ENCODE measurements around the gene LYST.

The LYST gene

GRCh38 chr1:235838021-235838420 lies 28.7 kb downstream of the LYST start:
- Histone ChIP-seq H3K4me1 (ENCODE audit: insufficient read depth, low read length, poor library complexity, severe bottlenecking) (no peaks in the 10 kb centered on the region), H3K9me2 (replicated peaks; ENCODE audit: low read depth, low read length) (no peaks in the 10 kb centered on the region), H3F3A (ENCODE audit: low read depth) (no peaks in the 10 kb centered on the region), H3K4me3 (ENCODE audit: low read length, poor library complexity, severe bottlenecking) (no peak overlapping the region), H2AFZ (ENCODE audit: low read length) (no peak overlapping the region), H3K79me2 (ENCODE audit: insufficient read depth, low read length) (no peaks in the 10 kb centered on the region), H3K9ac (ENCODE audit: low read depth, low read length, poor library complexity, severe bottlenecking) (no peak overlapping the region), H4K20me1 (ENCODE audit: insufficient read depth, low read length, poor library complexity, severe bottlenecking) (no peaks in the 10 kb centered on the region), H3K9me3 (ENCODE audit: insufficient read depth, low read depth, low read length) (no peaks in the 10 kb centered on the region), H3K27me3 (ENCODE audit: insufficient read depth, low read length, poor library complexity, severe bottlenecking) (no peaks in the 10 kb centered on the region), H3K4me2 (ENCODE audit: low read depth, low read length, poor library complexity, severe bottlenecking) (no peak overlapping the region), H3K36me3 (ENCODE audit: insufficient read depth, low read length) (no peaks in the 10 kb centered on the region)
- no peak for TF ChIP-seq CTCF (conservative IDR thresholded peaks at IDR 0.05; ENCODE audit: low read length)
- TF ChIP-seq EZH2phosphoT487 (IDR thresholded peaks at IDR 0.05; ENCODE audit: borderline replicate concordance) = no peak

GRCh38 chr1:235835226-235835625 lies 31.5 kb downstream of the LYST start:
- TF ChIP-seq CTCF (conservative IDR thresholded peaks at IDR 0.05; ENCODE audit: low read length) = no peak
- no peak for TF ChIP-seq EZH2phosphoT487 (IDR thresholded peaks at IDR 0.05; ENCODE audit: borderline replicate concordance)
- no peaks in the 10 kb centered on the region for H3K36me3 ChIP-seq (ENCODE audit: insufficient read depth, low read length)
- no peak overlapping the region for H3K9ac ChIP-seq (ENCODE audit: low read depth, low read length, poor library complexity, severe bottlenecking)
- H4K20me1 ChIP-seq (ENCODE audit: insufficient read depth, low read length, poor library complexity, severe bottlenecking) = no peaks in the 10 kb centered on the region
- no peaks in the 10 kb centered on the region for H3K9me3 ChIP-seq (ENCODE audit: insufficient read depth, low read depth, low read length)
- no peak overlapping the region for H2AFZ ChIP-seq (ENCODE audit: low read length)
- no peaks in the 10 kb centered on the region for H3K9me2 ChIP-seq (replicated peaks; ENCODE audit: low read depth, low read length)
- no peak overlapping the region for H3K4me3 ChIP-seq (ENCODE audit: low read length, poor library complexity, severe bottlenecking)
- H3K27me3 ChIP-seq (ENCODE audit: insufficient read depth, low read length, poor library complexity, severe bottlenecking) = no peaks in the 10 kb centered on the region
- no peak overlapping the region for H3K4me2 ChIP-seq (ENCODE audit: low read depth, low read length, poor library complexity, severe bottlenecking)
- H3F3A ChIP-seq (ENCODE audit: low read depth) = no peaks in the 10 kb centered on the region
- no peaks in the 10 kb centered on the region for H3K79me2 ChIP-seq (ENCODE audit: insufficient read depth, low read length)
- no peaks in the 10 kb centered on the region for H3K4me1 ChIP-seq (ENCODE audit: insufficient read depth, low read length, poor library complexity, severe bottlenecking)

- Histone ChIP-seq H4K20me1 (ENCODE audit: insufficient read depth, low read length, poor library complexity, severe bottlenecking) (no peaks in the 10 kb centered on the region), H3K4me2 (ENCODE audit: low read depth, low read length, poor library complexity, severe bottlenecking) (no peak overlapping the region), H3K4me3 (ENCODE audit: low read length, poor library complexity, severe bottlenecking) (no peak overlapping the region), H3K27me3 (ENCODE audit: insufficient read depth, low read length, poor library complexity, severe bottlenecking) (no peaks in the 10 kb centered on the region), H3K9ac (ENCODE audit: low read depth, low read length, poor library complexity, severe bottlenecking) (no peak overlapping the region), H3K9me2 (replicated peaks; ENCODE audit: low read depth, low read length) (no peaks in the 10 kb centered on the region), H2AFZ (ENCODE audit: low read length) (no peak overlapping the region), H3K79me2 (ENCODE audit: insufficient read depth, low read length) (no peaks in the 10 kb centered on the region), H3K9me3 (ENCODE audit: insufficient read depth, low read depth, low read length) (no peaks in the 10 kb centered on the region), H3K36me3 (ENCODE audit: insufficient read depth, low read length) (no peaks in the 10 kb centered on the region), H3K4me1 (ENCODE audit: insufficient read depth, low read length, poor library complexity, severe bottlenecking) (no peaks in the 10 kb centered on the region), H3F3A (ENCODE audit: low read depth) (no peaks in the 10 kb centered on the region)
- no peak for TF ChIP-seq EZH2phosphoT487 (IDR thresholded peaks at IDR 0.05; ENCODE audit: borderline replicate concordance)
- no peak for TF ChIP-seq CTCF (conservative IDR thresholded peaks at IDR 0.05; ENCODE audit: low read length)
Observed at GRCh38 chr1:235834620-235835019, 32.1 kb downstream of the LYST start.
